Activated effector memory CD4-positive, alpha-beta T cell treated with Interleukin-2 at 50 U/mL for 16 hours (primary cell): ENCODE results near the gene ANKDD1A.

ENCODE experiments used
- DNase-seq: peaks from one replicate; pipeline ENCODE4 v3.0.0-alpha.2; 2020

The ANKDD1A gene

DNA sequence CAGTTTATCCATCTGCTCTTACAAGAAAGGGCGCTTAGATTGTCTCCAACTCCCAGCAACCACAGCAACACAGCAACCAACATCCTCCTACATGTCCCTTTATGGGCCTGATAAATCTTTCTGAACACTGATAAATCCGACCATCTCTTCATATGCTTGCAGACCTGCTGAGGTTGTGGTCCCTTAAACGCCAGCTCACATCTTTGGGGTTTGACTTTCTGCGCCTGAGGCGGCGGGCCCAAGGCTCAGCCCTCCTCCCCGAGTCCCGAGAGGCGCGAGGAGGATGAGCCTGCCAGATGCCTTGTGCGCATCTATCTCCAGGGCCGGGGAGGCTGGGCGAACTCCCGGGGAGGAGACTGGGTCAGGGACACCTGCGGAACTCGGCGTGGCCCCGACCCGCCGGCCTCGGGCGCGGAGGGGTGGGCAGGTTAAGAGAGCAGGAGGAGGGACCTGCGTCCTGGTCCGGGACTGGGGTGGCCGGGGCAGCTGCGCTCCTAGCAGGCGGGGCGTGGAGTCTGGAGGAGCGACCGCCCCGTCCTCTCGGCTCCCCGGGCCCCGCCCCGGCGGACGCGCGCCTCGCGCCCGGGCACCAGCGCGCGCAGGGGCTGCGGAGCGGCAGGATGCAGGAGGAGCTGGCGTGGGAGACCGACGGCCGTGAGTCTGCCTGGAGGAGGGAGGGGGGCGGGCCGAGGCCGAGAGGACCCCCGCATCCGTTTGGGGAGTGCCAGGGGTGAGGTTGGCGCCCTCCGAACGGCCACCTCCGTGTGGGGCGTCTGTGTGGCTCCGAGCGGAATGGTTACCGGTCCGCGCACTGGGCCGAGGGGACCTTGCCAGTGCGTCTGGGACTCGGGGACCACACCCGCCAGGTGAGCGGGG, at the start of gene ANKDD1A:
Gene ANKDD1A (plus strand): TSS at position 592 of the 876 bp plus-strand sequence. CDS start 29 bp downstream, at position 621.
- peak; percentile 29 for DNase-seq

DNA sequence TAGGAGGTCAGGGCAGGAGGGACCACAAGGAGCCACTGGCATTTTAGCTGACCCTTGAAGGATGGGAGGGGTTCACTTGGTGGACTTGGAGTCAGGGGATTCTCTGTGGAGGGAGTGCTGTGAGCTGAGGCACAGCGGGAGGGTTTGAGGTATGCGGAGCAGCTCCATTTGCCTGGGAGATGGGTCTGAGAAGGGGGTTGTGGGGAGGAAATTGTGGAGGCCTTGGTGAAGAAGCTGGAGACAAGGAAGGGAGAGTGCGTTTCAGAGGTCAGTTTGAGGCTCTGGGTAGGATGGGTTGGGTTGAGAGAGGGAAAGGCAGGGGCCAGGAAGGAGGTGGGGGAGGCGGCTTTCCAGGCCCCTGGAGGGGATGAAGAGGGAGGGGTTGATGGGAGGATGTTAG, 49.7 kb upstream of the ANKDD1A start:
- DNase-seq = no peak

DNA sequence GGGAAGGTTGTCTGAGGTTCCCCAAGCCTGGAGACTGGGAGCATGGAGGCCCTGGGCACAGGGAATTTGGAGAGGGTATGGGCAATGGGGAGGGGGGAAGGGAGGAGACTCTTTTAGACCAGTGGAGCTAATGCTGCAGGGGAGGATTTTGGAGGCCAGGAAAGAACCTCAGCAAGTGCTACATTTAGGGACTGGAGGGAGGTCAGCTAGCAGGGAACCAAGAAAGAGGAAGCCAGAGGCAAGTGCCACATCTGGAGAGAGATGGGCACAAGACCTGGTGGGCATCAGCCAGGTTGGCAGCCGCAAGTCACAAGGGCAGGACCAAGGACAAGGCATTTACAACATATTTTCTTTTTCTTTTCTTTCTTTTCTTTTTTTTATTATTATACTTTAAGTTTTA, 49.3 kb upstream of the ANKDD1A start:
- DNase-seq = no peak

DNA sequence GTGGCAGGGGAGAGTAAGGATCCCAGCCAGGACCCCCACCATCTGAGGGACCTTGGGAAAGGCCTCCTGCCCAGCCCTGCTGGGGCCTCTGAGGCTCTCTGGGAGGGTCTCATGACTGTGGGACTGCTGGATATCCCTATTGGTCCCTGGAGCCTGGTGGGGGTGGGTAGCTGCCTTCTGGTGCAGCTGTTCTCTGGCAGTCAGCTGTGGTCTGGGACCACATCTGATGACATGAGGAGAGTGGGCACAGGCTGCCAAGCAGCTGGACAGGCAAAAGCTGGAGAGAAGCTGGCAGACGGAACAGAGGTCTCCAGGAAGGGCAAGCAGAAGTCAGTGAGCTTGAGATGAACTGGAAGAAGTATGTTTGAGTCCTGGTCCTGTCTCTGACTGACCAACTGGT, 47.6 kb upstream of the ANKDD1A start:
- DNase-seq = no peak

DNA sequence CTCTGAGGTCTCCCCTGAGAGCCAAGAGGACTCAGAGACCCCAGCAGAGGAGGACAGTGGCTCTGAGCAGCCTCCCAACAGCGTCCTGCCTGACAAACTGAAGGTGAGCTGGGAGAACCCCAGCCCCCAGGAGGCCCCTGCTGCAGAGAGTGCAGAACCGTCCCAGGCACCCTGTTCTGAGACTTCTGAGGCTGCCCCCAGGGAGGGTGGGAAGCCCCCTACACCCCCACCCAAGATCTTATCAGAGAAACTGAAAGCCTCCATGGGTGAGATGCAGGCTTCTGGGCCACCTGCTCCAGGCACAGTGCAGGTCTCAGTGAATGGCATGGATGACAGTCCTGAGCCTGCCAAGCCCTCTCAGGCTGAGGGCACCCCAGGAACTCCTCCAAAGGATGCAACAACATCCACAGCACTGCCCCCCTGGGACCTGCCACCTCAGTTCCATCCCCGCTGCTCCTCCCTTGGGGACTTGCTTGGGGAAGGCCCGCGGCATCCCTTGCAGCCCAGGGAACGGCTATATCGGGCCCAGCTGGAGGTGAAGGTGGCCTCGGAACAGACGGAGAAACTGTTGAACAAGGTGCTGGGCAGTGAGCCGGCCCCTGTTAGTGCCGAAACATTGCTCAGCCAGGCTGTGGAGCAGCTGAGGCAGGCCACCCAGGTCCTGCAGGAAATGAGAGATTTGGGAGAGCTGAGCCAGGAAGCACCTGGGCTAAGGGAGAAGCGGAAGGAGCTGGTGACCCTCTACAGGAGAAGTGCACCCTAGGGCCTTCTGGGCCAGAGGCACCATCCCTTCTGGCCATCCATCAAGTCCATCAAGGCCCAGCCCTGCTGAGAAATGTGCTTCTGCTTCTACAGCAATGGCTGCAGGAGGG, 46.3 kb upstream of the ANKDD1A start:
- no peak for DNase-seq

DNA sequence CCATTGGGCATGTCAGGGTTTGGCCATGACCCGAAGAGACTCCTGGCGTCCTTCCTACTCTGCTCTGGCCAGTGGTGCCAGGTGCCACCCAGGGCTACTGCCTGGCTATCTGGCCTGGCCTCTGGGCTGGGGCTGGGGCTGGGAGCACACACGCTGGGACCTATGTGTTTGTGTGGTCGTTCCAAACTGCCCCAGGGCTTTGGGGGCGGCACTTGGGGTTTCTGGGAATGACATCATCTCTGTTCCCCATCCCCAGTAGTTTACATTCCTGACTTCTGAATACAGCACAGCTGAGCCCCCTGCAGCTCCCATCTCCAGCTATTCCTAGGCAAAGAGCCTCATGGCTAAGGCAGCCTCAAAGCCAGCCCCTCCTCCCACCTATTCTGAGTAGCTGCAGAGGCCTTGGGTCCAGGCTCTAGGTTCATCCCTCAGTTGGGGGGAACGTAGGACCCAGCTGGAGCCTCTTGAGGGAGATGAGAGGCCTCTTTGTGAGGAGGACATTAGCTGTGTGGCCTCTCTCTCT, 45.6 kb upstream of the ANKDD1A start:
- no peak for DNase-seq

DNA sequence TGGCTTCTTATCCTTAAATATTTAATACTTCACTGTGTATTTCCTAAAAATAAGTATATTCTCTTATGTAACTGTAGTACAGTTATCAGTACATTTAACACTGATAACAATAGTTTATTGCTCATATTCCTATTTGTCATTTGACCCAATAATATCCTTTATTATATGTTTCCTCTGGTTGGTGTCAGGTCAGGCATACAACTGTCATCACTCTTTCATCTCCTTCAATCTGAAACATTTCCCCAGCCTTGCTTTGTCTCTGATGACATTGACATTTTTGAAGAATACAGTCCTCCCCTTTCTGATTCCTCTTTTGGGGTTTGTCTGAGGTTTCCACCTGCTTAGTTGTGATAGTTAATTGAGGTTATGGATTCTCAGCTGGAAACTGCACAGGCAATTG, 42.2 kb upstream of the ANKDD1A start:
- DNase-seq = no peak

DNA sequence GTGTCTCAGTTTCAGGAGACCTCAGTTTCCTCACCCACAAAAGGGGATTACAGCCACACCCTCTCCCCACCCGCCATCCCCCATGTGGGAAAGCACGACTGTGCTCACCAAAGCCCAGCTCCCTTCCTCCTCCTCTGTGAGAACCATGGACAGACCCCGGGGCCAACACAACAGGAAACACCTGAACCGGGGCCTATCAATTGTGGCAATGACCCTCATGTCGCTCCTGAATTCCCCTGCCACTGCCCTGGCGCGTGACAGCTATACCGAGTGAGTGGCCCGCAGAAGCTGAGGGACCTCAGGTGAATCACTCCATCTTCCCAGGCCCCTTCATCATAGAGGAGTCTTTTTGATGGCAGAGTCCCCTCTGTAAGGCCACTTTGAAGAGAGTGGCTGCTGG, 41.3 kb upstream of the ANKDD1A start:
- no peak for DNase-seq

DNA sequence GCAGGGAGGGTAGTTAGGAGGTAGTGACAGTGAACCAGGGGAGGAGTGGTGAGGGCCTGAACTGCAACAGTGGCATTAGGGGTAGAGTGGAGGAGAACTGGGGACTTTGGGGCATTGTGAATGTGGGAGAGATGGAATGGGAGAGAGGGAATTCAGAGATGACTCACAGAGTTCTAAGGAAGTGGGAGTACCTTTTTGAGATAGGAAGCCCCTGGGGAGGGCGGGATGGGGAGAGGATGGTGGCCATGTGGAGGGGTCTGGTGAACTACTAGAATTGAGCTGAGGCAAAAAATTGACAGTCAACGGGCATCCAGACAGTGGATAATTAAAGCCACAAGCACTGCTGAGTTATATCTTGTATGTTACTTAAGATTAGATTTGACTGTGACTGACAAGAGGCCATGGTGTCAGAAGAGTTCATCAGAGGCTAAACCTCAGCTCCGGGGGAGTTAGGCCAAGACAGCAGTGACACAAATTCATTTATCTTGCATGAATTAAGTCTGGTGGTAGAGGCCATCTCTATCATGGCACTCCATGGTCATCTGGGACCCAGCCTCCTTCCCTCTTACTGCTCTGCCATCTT, 36.0 kb upstream of the ANKDD1A start:
- DNase-seq = no peak

DNA sequence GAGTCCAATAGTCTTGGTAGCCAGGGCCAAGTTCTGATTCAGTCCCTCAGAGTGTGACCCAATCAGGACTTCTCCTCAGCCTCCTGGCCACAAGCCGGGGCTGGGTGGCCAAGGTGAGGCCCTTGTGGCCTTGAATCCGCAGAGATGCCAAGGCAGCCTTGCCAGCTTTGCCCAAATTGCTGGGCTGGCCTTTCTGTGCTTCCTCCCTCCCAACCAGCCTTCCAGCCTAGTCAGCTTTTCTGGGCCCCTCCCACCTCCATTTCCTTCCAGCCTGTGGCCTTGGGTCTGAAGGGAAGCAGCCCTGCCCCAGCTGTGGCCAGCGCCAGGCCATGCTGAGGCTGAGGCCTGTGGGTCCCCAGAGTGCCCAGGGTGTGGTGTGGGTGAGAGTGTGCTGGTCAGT, 34.3 kb upstream of the ANKDD1A start:
- no peak for DNase-seq

DNA sequence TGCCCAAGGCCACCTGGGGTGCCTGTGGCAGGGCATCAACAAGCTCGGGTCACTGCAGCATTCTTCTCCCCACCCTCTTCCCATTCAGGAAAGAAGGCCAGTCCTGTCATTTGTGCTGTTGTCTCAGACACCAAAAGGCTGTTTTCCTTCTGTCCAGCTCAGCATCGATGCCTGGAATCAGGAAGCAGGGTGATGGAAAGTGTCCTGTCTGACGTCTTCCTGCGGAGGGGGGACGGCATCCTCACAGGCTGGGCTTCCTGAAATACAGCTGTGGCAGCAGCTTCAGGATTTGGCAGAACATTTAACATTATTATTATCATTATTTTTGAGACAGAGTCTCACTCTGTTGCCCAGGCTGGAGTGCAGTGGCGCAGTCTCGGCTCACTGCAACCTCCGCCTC, 33.0 kb upstream of the ANKDD1A start:
- DNase-seq = no peak

DNA sequence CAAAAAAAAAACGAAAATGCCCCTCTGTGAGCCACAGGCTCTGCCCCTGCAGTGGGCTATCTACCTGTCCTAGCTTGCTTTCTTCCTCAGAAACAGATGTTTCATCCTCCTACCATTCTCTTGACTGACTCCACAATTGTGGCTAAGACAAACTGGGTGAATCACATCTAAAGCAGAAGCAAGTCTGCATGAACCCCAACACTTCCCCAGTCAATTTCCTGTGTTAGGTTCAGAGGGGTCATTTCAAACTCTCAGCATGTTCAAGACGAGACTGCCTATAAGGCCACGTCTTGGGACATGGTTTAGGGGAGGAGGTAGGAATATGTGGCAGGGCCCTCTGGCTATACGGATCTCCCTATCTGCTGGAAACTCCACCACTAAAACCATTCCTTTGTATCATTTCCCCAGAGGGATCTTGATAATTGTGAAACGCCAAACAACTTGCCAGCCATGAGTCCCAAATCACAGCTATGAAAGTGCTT, 28.6 kb upstream of the ANKDD1A start:
- no peak for DNase-seq

DNA sequence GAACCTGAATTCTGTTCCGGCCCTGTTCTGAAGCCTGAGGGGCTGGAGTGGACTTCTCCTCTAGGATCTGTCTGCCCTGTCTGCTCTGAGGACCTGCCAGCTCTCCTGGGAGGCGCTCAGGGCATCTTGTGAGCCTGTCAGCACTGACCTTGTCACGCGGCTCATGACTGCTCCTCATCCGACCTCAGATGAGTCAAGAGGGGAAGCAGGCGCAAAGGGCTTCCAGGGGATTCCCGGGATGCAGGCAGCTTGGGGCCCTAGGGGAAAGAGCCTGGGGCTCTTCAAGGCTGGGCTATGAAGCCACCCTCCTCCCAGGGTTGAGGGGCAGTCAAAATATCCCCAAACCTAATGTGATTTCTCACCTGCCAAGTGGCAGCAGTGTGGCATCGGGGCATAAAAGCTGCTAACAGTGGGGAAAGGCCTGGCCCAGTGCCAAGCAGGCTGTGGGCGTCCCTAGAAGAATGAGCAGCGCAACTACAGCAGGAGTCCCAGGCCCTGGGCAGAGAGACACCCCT, 27.6 kb upstream of the ANKDD1A start:
- peak; percentile 51 for DNase-seq

DNA sequence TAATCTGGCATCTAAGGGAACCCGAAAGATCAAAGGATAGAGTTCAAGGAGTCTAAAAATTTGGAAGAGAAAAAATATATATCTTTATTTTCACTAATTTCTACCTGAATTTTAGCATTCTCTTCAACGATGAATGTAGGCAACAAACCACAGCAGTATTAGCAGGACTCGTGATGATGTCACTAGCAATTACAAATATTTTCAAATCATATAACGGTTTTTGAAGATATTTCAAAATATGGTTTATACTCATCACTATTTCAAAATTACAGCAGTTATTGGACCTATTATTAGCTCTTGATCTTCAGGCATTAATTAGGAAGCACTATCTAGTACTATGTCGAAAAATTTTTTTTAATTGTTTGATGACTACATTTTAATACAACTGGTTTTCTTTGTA, 27.0 kb upstream of the ANKDD1A start:
- no peak for DNase-seq

DNA sequence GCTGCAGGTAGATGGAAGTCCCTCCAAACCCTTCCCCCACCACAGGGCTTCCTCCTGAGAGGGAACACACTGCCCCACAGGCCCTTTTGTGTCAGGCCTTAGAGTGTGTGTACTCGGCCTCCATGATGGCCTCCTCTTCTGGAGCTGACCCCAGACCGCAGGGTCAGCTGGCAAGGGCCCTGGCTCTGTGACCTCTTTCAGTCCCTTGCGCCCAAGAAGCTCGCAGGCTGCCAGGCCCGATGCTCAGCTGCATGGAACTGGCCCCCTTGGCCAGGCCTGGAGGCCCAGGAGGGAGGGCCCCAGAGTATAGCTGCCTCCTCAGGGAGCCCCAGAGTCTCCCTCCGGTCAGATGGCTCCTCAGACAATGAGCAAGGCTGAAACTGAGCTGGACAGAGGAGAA, 23.4 kb upstream of the ANKDD1A start:
- no peak for DNase-seq

DNA sequence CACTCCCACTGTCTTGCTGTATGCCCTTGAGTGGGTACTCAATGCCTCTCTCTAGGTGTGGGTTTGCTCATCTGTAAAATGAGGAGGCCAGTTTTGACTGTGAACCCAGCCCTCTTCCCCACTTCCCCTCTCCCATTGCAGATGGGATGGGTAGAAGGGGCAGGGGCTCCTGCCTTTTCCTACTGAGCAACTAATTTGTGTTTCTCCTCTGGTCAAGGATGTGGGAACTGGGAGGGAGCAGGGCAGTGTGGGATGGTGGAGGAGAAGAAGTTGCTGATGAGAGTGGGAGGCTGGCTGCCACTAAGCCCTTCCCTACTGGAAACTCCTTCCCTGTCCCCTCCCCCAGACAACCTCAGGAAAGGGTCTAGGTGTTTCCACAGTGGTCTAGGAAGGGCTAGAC, 20.1 kb upstream of the ANKDD1A start:
- no peak for DNase-seq

DNA sequence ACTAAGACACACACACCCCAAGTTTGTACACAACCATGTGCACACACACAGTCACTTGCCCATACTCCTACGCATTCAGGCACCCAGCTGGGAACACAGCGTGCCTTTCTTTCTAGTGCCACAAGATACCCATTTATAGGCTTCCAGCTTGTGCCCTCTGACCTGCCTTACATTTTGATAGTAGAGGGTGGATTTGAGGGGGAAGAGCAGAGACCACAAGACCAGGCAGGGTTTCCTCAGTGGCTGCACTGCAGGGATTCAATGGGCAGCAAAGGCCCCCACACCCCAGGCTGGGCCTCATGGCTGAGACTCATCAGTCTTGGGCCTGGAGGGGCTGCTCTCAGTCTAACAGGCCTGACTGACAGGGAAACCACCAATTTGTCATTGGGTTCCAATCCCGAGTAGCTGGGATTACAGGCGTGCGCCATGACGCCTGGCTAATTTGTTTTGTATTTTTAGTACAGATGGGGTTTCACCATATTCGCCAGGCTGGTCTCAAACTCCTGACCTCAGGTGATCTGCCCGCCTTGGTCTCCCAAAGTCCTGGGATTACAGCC, 18.8 kb upstream of the ANKDD1A start:
- no peak for DNase-seq

DNA sequence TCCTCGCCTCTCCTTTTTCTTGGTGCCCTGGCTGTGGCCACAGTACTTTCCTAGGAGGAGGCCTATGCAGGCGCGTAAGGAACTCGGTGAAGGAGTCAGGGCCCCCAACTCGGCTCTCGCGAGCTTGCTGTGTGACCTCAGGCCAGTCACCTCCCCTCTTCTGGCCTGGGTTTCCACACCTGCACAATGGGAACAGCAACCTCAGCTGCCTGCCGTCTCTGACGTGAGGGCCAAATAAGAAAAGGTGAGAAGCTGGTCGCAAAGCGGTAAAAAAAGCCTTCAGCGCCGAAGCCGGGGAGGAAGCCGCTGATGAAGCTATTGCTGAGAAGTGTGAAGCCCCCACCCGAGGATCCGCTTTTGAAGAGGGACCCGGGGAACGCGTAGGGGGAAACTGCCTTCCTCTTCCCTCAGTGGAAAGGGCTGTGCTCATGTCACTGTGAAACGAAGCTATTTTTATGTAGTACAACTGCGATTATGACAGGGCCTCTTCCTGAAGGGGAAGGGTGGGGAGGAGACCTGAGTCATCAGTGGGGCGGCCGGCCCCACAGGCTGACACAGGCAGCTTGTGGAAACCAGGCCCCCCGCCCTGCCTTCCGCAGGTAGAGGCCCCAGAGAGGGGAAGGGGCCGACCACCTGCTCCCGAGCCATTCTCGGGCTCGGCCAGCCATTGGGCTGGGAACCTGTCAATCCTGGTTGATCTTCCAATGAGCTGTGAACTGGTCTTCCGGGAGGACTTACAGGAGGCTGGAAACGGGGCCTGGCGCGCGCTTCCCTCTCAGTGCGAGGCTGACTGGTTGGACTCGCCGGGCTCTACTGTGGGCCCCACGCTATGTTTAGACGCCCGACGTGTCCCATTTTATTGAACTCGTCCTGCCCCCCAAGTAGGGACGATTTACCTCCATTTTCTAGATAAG, 18.0 kb upstream of the ANKDD1A start:
- peak; percentile 95 for DNase-seq

DNA sequence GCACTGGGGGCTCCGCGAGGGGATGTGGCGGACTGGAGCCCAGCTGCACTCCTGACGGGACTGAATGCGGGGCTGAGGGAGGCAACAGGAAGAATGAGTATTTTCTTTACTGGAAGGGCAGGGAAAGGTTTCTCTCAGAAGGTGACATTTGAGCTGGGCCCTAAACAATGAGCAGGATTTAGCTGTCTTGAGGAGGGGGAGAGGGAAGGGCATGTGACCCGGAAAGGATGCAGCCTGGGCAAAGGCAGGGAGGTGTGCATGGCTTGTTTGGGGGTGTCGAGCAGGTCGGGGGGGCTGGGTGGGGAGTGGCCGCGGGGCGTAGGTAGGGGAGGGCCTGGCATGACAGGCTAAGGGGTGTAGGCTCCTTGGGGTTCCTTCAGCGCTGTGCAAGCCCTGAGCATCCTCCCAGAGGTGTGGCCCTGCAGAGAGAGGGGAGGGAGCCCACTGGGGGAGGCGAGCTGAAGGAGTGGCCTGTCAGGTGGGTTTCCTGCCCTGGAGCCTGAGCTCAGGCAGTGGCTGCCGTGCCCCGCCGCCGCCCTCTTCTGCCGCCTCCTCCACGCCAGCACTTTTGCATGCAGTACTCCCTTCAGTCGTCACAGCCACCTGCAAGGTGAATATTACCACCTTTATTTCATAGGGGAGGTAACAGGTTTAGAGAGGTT, 17.2 kb upstream of the ANKDD1A start:
- DNase-seq = peak; percentile 88

DNA sequence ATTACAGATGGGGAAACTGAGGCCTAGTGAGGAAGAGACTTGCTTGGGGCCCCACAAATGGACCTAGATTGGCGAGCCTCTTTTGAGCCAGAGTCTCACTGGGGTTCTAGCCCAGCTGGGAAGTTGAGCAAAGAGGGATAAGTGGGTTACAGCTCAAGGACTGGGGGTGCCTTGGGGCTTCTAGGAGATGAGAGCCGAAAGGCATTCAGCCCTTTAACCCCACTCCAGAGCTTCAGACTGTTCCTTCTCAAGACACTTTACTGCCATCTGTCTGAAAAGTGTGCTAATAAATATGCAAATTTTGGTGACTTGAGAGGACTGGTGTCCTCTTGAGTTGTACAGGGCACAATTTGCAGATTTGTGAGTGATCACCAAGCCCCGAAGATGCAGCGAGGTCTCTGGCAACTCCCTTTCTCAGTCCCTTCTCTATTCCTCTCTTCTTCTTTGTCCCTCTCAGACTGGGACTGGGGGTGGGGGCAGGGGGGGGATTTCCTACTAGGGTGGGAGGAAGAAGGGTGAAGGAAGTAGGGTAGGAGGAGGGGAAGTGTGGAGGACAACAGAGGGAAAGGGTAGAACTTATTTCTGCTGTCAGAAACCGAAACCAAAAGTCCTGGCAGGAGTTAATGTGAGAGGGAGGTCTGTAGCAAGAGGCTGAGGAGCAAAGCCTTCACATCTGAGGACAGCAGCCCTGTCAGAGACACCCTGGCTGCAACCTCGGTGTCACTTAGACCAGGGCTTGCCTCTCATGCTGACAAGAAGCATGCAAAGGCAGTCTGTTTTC, 16.2 kb upstream of the ANKDD1A start:
- DNase-seq = no peak
